Measurements from ENCODE around the gene DNAJC4. TPM values are rescaled to one million over a fixed set of nuclear protein-coding genes. Genes with fewer than 3 reads are reported as not detected.

The DNAJC4 gene
- polyA plus RNA-seq, 1 donor from 2014 or later, result 20.3 TPM

GRCh38 chr11:64222651-64223000, 7.7 kb upstream of the DNAJC4 start:
- H3K36me3 ChIP-seq (ENCODE audit: insufficient read depth, low read length), result no peaks in the 10 kb centered on the region
- no peaks in the 10 kb centered on the region for H3K27me3 ChIP-seq (ENCODE audit: insufficient read depth, low read depth, low read length)
- H3K4me2 ChIP-seq (ENCODE audit: low read length), result no peak overlapping the region
- no peak overlapping the region for H3K27ac ChIP-seq (ENCODE audit: low read length)
- no peak overlapping the region for H2AFZ ChIP-seq (ENCODE audit: low read depth, low read length)
- peaks cover 6% of the 10 kb centered on the region for H3K79me2 ChIP-seq (replicated peaks; ENCODE audit: insufficient read depth, low read length)
- H3K9me3 ChIP-seq (ENCODE audit: low read length), result no peaks in the 10 kb centered on the region
- no peak overlapping the region for H3K4me3 ChIP-seq (ENCODE audit: low read length)
- TF ChIP-seq REST (IDR thresholded peaks at IDR 0.05; ENCODE audit: borderline replicate concordance) (no peak), SMC3 (conservative IDR thresholded peaks at IDR 0.05; ENCODE audit: poor library complexity) (no peak), EP300 (conservative IDR thresholded peaks at IDR 0.05; ENCODE audit: poor library complexity, severe bottlenecking) (no peak), POLR2AphosphoS5 (IDR thresholded peaks at IDR 0.05) (no peak), TAF1 (IDR thresholded peaks at IDR 0.05; ENCODE audit: low read depth) (no peak), CTCF (IDR thresholded peaks at IDR 0.05; ENCODE audit: poor library complexity, severe bottlenecking) (no peak), EZH2 (IDR thresholded peaks at IDR 0.05; ENCODE audit: borderline replicate concordance, insufficient read depth, low read length, poor library complexity, severe bottlenecking) (no peak), RAD21 (conservative IDR thresholded peaks at IDR 0.05) (no peak), MXI1 (conservative IDR thresholded peaks at IDR 0.05; ENCODE audit: poor library complexity, severe bottlenecking) (no peak)
- no peak overlapping the region for H3K9ac ChIP-seq (ENCODE audit: low read length)
- no peaks in the 10 kb centered on the region for H3K9me2 ChIP-seq (ENCODE audit: insufficient read depth, low read length)
- no peaks in the 10 kb centered on the region for H4K20me1 ChIP-seq (ENCODE audit: insufficient read depth)
- no peaks in the 10 kb centered on the region for H3F3A ChIP-seq (ENCODE audit: insufficient read depth, low read length, poor library complexity, severe bottlenecking)

GRCh38 chr11:64223001-64223651, 7.2 kb upstream of the DNAJC4 start:
- Histone ChIP-seq H3K4me2 (ENCODE audit: low read length) (no peak overlapping the region), H3K27ac (ENCODE audit: low read length) (no peak overlapping the region), H3K4me3 (ENCODE audit: low read length) (no peak overlapping the region), H3K27me3 (ENCODE audit: insufficient read depth, low read depth, low read length) (no peaks in the 10 kb centered on the region), H3K36me3 (ENCODE audit: insufficient read depth, low read length) (no peaks in the 10 kb centered on the region), H3K9me2 (ENCODE audit: insufficient read depth, low read length) (no peaks in the 10 kb centered on the region), H4K20me1 (ENCODE audit: insufficient read depth) (no peaks in the 10 kb centered on the region), H3K79me2 (replicated peaks; ENCODE audit: insufficient read depth, low read length) (peaks cover 6% of the 10 kb centered on the region), H2AFZ (ENCODE audit: low read depth, low read length) (no peak overlapping the region), H3K9me3 (ENCODE audit: low read length) (no peaks in the 10 kb centered on the region), H3K9ac (ENCODE audit: low read length) (no peak overlapping the region), H3F3A (ENCODE audit: insufficient read depth, low read length, poor library complexity, severe bottlenecking) (no peaks in the 10 kb centered on the region)
- TF ChIP-seq RAD21 (conservative IDR thresholded peaks at IDR 0.05) (no peak), EP300 (conservative IDR thresholded peaks at IDR 0.05; ENCODE audit: poor library complexity, severe bottlenecking) (no peak), CTCF (IDR thresholded peaks at IDR 0.05; ENCODE audit: poor library complexity, severe bottlenecking) (no peak), SMC3 (conservative IDR thresholded peaks at IDR 0.05; ENCODE audit: poor library complexity) (no peak)

Measured in neural cell (in vitro differentiated cells).